ENCODE results near the gene AURKA.

AURKA gene

GRCh38 chr20:56386219-56386618, 5.8 kb downstream of the AURKA start:
- H3K36me3 ChIP-seq (ENCODE audit: insufficient read depth, low read length): peaks cover 50% of the 10 kb centered on the region
- no peak overlapping the region for H3K4me2 ChIP-seq (ENCODE audit: low read length)
- H3K9me3 ChIP-seq (replicated peaks; ENCODE audit: low read length): no peaks in the 10 kb centered on the region
- no peaks in the 10 kb centered on the region for H3K27me3 ChIP-seq (ENCODE audit: control insufficient read depth, insufficient read depth, low read length)
- H3K4me1 ChIP-seq (ENCODE audit: control insufficient read depth, insufficient read depth, low read length): peaks cover 9% of the 10 kb centered on the region
- no peak overlapping the region for H3K9ac ChIP-seq (ENCODE audit: low read depth, low read length)
- H3K4me3 ChIP-seq (ENCODE audit: low read length): no peak overlapping the region

- peaks cover 52% of the 10 kb centered on the region for H3K36me3 ChIP-seq (ENCODE audit: insufficient read depth, low read length)
- H3K9ac ChIP-seq (ENCODE audit: low read depth, low read length): no peak overlapping the region
- H3K27me3 ChIP-seq (ENCODE audit: control insufficient read depth, insufficient read depth, low read length): no peaks in the 10 kb centered on the region
- no peak overlapping the region for H3K4me2 ChIP-seq (ENCODE audit: low read length)
- H3K9me3 ChIP-seq (replicated peaks; ENCODE audit: low read length): no peaks in the 10 kb centered on the region
- no peaks in the 10 kb centered on the region for H3K4me1 ChIP-seq (ENCODE audit: control insufficient read depth, insufficient read depth, low read length)
- no peak overlapping the region for H3K4me3 ChIP-seq (ENCODE audit: low read length)
Observed at GRCh38 chr20:56385130-56385529, 6.9 kb downstream of the AURKA start.

GRCh38 chr20:56383334-56383733, 8.7 kb downstream of the AURKA start:
- H3K9ac ChIP-seq (ENCODE audit: low read depth, low read length): no peak overlapping the region
- H3K4me3 ChIP-seq (ENCODE audit: low read length): no peak overlapping the region
- no peaks in the 10 kb centered on the region for H3K9me3 ChIP-seq (replicated peaks; ENCODE audit: low read length)
- H3K36me3 ChIP-seq (ENCODE audit: insufficient read depth, low read length): peaks cover 58% of the 10 kb centered on the region
- H3K4me1 ChIP-seq (ENCODE audit: control insufficient read depth, insufficient read depth, low read length): no peaks in the 10 kb centered on the region
- no peaks in the 10 kb centered on the region for H3K27me3 ChIP-seq (ENCODE audit: control insufficient read depth, insufficient read depth, low read length)
- no peak overlapping the region for H3K4me2 ChIP-seq (ENCODE audit: low read length)

- H3K27me3 ChIP-seq (ENCODE audit: control insufficient read depth, insufficient read depth, low read length): no peaks in the 10 kb centered on the region
- peaks cover 59% of the 10 kb centered on the region for H3K36me3 ChIP-seq (ENCODE audit: insufficient read depth, low read length)
- H3K4me1 ChIP-seq (ENCODE audit: control insufficient read depth, insufficient read depth, low read length): no peaks in the 10 kb centered on the region
- H3K4me3 ChIP-seq (ENCODE audit: low read length): no peak overlapping the region
- no peaks in the 10 kb centered on the region for H3K9me3 ChIP-seq (replicated peaks; ENCODE audit: low read length)
- no peak overlapping the region for H3K4me2 ChIP-seq (ENCODE audit: low read length)
- H3K9ac ChIP-seq (ENCODE audit: low read depth, low read length): no peak overlapping the region
Observed at GRCh38 chr20:56382696-56383095, 9.3 kb downstream of the AURKA start.

- Histone ChIP-seq H3K27me3 (ENCODE audit: control insufficient read depth, insufficient read depth, low read length) (no peaks in the 10 kb centered on the region), H3K4me2 (ENCODE audit: low read length) (no peak overlapping the region), H3K4me1 (ENCODE audit: control insufficient read depth, insufficient read depth, low read length) (no peaks in the 10 kb centered on the region), H3K9me3 (replicated peaks; ENCODE audit: low read length) (no peaks in the 10 kb centered on the region), H3K4me3 (ENCODE audit: low read length) (no peak overlapping the region), H3K9ac (ENCODE audit: low read depth, low read length) (no peak overlapping the region), H3K36me3 (ENCODE audit: insufficient read depth, low read length) (peaks cover 62% of the 10 kb centered on the region)
Observed at GRCh38 chr20:56381501-56381900, 10.5 kb downstream of the AURKA start.

GRCh38 chr20:56380375-56380774, 11.6 kb downstream of the AURKA start:
- H3K9me3 ChIP-seq (replicated peaks; ENCODE audit: low read length): no peaks in the 10 kb centered on the region
- no peak overlapping the region for H3K4me2 ChIP-seq (ENCODE audit: low read length)
- H3K4me3 ChIP-seq (ENCODE audit: low read length): no peak overlapping the region
- H3K9ac ChIP-seq (ENCODE audit: low read depth, low read length): no peak overlapping the region
- no peaks in the 10 kb centered on the region for H3K4me1 ChIP-seq (ENCODE audit: control insufficient read depth, insufficient read depth, low read length)
- H3K27me3 ChIP-seq (ENCODE audit: control insufficient read depth, insufficient read depth, low read length): no peaks in the 10 kb centered on the region
- H3K36me3 ChIP-seq (ENCODE audit: insufficient read depth, low read length): peaks cover 57% of the 10 kb centered on the region

GRCh38 chr20:56378386-56378785, 13.6 kb downstream of the AURKA start:
- Histone ChIP-seq H3K36me3 (ENCODE audit: insufficient read depth, low read length) (peaks cover 49% of the 10 kb centered on the region), H3K9me3 (replicated peaks; ENCODE audit: low read length) (no peaks in the 10 kb centered on the region), H3K4me3 (ENCODE audit: low read length) (no peak overlapping the region), H3K4me2 (ENCODE audit: low read length) (no peak overlapping the region), H3K9ac (ENCODE audit: low read depth, low read length) (no peak overlapping the region), H3K4me1 (ENCODE audit: control insufficient read depth, insufficient read depth, low read length) (peaks cover 5% of the 10 kb centered on the region), H3K27me3 (ENCODE audit: control insufficient read depth, insufficient read depth, low read length) (no peaks in the 10 kb centered on the region)

- Histone ChIP-seq H3K4me2 (ENCODE audit: low read length) (no peak overlapping the region), H3K4me3 (ENCODE audit: low read length) (no peak overlapping the region), H3K4me1 (ENCODE audit: control insufficient read depth, insufficient read depth, low read length) (peaks cover 5% of the 10 kb centered on the region), H3K36me3 (ENCODE audit: insufficient read depth, low read length) (peaks cover 47% of the 10 kb centered on the region), H3K27me3 (ENCODE audit: control insufficient read depth, insufficient read depth, low read length) (no peaks in the 10 kb centered on the region), H3K9me3 (replicated peaks; ENCODE audit: low read length) (no peaks in the 10 kb centered on the region), H3K9ac (ENCODE audit: low read depth, low read length) (no peak overlapping the region)
Observed at GRCh38 chr20:56376331-56376730, 15.7 kb downstream of the AURKA start.

- Histone ChIP-seq H3K27me3 (ENCODE audit: control insufficient read depth, insufficient read depth, low read length) (no peaks in the 10 kb centered on the region), H3K36me3 (ENCODE audit: insufficient read depth, low read length) (peaks cover 51% of the 10 kb centered on the region), H3K4me3 (ENCODE audit: low read length) (no peak overlapping the region), H3K9ac (ENCODE audit: low read depth, low read length) (no peak overlapping the region), H3K4me1 (ENCODE audit: control insufficient read depth, insufficient read depth, low read length) (peaks cover 5% of the 10 kb centered on the region), H3K4me2 (ENCODE audit: low read length) (no peak overlapping the region), H3K9me3 (replicated peaks; ENCODE audit: low read length) (no peaks in the 10 kb centered on the region)
Observed at GRCh38 chr20:56373942-56374341, 18.1 kb downstream of the AURKA start.

GRCh38 chr20:56372850-56373249, 19.2 kb downstream of the AURKA start:
- H3K4me2 ChIP-seq (ENCODE audit: low read length): no peak overlapping the region
- H3K9ac ChIP-seq (ENCODE audit: low read depth, low read length): no peak overlapping the region
- peaks cover 50% of the 10 kb centered on the region for H3K36me3 ChIP-seq (ENCODE audit: insufficient read depth, low read length)
- no peak overlapping the region for H3K4me3 ChIP-seq (ENCODE audit: low read length)
- H3K27me3 ChIP-seq (ENCODE audit: control insufficient read depth, insufficient read depth, low read length): no peaks in the 10 kb centered on the region
- H3K9me3 ChIP-seq (replicated peaks; ENCODE audit: low read length): no peaks in the 10 kb centered on the region
- peaks cover 5% of the 10 kb centered on the region for H3K4me1 ChIP-seq (ENCODE audit: control insufficient read depth, insufficient read depth, low read length)

- Histone ChIP-seq H3K4me3 (ENCODE audit: low read length) (no peak overlapping the region), H3K9ac (ENCODE audit: low read depth, low read length) (no peak overlapping the region), H3K4me1 (ENCODE audit: control insufficient read depth, insufficient read depth, low read length) (peaks cover 5% of the 10 kb centered on the region), H3K27me3 (ENCODE audit: control insufficient read depth, insufficient read depth, low read length) (no peaks in the 10 kb centered on the region), H3K4me2 (ENCODE audit: low read length) (no peak overlapping the region), H3K36me3 (ENCODE audit: insufficient read depth, low read length) (peaks cover 46% of the 10 kb centered on the region), H3K9me3 (replicated peaks; ENCODE audit: low read length) (no peaks in the 10 kb centered on the region)
Observed at GRCh38 chr20:56371977-56372376, 20.0 kb downstream of the AURKA start.

GRCh38 chr20:56369179-56369578, 22.8 kb downstream of the AURKA start:
- peaks cover 2% of the 10 kb centered on the region for H3K4me1 ChIP-seq (ENCODE audit: control insufficient read depth, insufficient read depth, low read length)
- no peaks in the 10 kb centered on the region for H3K27me3 ChIP-seq (ENCODE audit: control insufficient read depth, insufficient read depth, low read length)
- H3K4me2 ChIP-seq (ENCODE audit: low read length): no peak overlapping the region
- H3K9me3 ChIP-seq (replicated peaks; ENCODE audit: low read length): no peaks in the 10 kb centered on the region
- H3K9ac ChIP-seq (ENCODE audit: low read depth, low read length): no peak overlapping the region
- H3K36me3 ChIP-seq (ENCODE audit: insufficient read depth, low read length): peaks cover 45% of the 10 kb centered on the region
- H3K4me3 ChIP-seq (ENCODE audit: low read length): no peak overlapping the region
